GM18499 (cell line): ENCODE measurements around the gene RAB27B.
"Not testable (repeated sequence)": the region's sequence is repeated elsewhere in the genome, so short reads cannot be mapped to it uniquely, and the experiment has no call there.

Source experiments
- ATAC-seq: cut with Tn5 transposase; IDR thresholded peaks from one replicate; pipeline ENCODE4 v1.9.1; 2021; ENCODE audit warnings: moderate number of reproducible peaks; ENCODE audit not compliant: insufficient read depth, unreplicated experiment

RAB27B gene

DNA sequence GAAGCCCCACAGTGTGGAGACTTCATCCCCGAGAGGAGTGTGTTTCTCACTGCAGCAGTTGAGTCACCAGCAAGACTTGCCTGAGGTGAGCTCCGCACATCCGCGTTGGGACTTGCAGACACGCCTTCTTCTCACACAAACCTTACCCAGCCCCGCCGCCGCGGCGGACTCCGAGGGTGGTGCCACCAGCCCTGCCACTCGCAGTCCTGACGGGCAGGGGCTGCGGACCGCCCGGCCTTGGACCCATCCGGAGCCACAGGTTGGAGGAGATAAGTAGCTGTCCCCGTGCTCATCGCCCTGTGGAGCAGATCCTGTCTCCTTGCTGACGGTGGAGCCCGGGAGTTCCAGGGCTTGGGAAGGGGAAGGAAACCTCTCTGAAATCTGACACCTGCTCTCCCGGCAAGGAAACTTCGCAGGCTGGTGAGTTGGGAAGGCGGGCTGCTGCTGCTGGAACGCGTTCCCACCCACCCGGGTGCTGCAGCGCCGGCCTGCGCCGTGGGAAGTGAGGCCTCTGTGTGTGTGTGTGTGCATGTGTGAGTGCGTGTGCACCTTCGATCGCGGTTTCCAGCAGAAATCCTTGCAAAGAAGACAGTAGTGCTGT, at the start of gene RAB27B:
RAB27B (plus strand) TSS at position 197 of the 601 bp plus-strand sequence. CDS start 49,109 bp downstream, outside the sequence.
- ATAC-seq = no peak

GRCh38 chr18:54780285-54780861, 47.9 kb upstream of the RAB27B start:
- ATAC-seq = no peak

DNA sequence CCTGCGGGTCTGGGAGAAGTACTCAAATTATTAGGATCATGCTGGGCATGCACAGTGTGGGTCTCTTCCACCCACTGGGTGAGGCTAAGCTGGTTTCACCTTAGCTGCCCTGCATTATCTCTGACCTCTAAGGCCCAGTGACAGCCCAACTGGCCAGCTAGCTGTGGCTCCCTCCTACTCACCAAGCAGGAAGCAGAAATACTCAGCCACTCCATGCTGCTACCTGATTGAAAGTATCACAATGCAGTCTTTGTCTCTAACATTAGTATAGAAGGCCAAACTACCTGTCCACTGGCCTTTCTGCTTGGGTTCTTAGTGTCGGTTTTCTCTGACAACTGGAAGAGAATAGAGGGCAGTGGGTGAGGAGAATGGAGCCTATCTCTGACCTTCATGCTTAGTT, 47.3 kb upstream of the RAB27B start:
- no peak for ATAC-seq

DNA sequence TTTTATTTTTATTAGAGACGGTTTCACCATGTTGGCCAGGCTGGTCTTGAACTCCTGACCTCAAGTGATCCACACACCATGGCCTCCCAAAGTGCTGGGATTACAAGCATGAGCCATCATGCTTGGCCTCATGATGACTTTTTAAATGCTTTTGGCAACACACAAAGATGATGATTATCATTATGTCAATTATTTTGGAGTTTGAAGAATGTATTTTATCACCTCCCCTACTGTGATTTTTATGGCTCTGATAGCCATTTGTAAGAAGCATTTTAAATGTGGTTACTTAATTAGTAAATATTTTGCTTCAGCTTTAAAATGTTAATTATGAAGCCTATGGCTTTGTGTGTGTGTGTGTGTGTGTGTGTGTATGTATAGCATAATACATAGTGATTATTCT, 45.1 kb upstream of the RAB27B start:
- no peak for ATAC-seq

GRCh38 chr18:54786206-54786605, 42.1 kb upstream of the RAB27B start:
- ATAC-seq = no peak

GRCh38 chr18:54787121-54787520, 41.2 kb upstream of the RAB27B start:
- no peak for ATAC-seq

- no peak for ATAC-seq
Measured at GRCh38 chr18:54787616-54788015, 40.7 kb upstream of the RAB27B start.

DNA sequence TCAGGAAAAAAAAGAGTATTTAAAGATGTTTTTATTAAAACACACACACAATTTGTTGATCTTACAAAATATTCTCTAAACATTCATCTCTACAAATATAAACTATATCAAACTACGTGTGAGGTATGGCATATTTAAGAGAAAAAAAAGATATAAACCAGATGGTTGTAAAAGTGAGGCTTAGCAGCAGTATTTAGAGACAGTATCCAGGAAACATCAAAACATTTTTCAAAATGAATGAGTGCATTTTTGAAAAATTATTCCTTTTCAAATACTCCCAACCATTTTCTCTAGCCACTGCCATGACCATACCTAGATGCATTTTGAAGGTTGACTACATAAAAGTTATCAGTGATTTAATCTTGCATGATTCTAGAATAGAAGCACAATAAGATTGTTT, 38.2 kb upstream of the RAB27B start:
- ATAC-seq = no peak

GRCh38 chr18:54791657-54792056, 36.6 kb upstream of the RAB27B start:
- ATAC-seq = no peak

DNA sequence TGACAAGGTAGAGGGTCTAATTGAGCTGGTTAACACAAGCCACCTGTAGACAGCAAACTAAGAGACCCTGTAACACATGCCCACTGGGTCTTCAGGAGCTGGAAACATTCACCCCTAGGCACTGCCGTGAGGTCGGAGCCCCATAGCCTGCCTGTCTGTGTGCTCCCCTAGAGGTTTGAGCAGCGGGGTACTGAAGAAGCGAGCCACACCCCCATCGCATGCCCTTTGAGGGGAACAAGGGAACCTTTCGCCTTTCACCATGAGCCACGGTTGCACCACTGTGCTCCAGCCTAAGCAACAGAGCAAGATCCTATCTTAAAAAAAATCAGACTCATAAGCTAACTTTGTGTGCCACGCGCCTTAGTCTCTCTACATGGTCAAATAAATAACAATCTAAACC, 36.2 kb upstream of the RAB27B start:
- ATAC-seq = no peak

DNA sequence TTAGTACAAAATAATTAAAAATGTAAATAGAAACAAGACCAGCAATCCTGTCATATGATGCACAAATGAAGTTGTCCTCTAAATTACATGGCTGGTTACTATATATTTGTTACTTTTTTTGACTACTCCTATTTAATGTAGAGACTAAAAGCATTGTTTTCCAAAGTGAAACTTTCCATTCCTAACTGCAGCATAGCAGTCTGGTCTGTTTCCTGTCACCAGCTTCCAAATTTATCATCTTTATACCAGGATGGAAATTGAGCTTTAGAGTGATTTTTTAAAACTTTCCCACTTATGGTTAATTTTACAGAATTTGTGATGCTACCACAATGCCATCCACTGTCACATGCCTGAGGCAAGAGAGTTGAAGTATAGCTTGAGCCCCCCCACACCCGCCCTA, 33.5 kb upstream of the RAB27B start:
- no peak for ATAC-seq

GRCh38 chr18:54798186-54798585, 30.1 kb upstream of the RAB27B start:
- no peak for ATAC-seq

GRCh38 chr18:54801374-54801773, 26.9 kb upstream of the RAB27B start:
- ATAC-seq = no peak

DNA sequence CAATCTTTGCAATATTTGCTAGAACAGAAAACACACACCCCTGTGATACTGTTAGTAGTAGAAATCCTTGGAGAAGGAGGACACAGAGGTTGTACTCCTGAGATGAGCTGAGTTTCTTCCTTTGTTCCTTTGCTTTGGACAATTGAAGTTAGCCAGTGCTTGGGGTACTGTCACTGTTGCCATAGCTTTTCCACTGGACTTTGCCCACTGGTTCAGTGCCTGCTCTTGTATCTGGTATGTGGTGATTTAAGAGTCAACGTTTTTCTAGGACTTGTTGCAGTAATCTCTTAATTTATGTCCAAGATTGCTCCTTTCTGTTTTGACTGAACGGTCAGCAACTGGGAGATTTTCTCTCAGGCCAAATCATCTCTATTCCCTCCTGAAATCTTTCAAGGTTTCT, 26.1 kb upstream of the RAB27B start:
- no peak for ATAC-seq

DNA sequence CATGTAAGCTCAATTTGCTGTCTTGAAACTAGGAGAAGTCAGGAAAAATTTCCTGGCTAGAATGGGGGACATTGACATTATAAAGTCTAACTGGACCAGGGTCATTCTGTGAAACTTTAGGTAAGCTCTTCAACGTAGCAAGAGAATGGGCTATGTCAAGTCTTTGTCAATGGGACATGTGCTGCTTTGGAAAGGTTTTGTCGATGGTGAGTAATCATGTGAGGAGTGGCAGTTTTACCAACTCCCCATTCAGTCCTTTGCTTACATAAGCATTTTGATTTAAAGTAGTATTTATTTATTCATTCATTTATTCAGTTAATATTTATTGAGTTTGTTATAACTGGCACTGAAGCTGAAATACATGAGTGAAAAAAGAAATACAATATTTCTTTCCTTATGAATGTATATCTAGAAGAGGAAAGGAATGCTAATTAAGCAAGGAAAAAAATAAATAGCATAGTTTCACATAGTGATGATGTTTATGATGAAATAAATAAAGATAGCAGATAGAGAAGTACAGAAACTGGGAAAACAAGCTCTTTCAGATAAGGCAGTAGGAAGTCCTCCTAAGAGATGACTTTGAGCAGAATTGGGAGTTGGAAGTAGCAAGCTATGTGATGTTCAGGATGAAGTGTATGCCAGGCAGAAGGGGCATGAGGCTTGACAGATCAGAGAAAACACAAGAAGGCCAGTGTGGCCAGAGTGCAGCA, 25.4 kb upstream of the RAB27B start:
- no peak for ATAC-seq

DNA sequence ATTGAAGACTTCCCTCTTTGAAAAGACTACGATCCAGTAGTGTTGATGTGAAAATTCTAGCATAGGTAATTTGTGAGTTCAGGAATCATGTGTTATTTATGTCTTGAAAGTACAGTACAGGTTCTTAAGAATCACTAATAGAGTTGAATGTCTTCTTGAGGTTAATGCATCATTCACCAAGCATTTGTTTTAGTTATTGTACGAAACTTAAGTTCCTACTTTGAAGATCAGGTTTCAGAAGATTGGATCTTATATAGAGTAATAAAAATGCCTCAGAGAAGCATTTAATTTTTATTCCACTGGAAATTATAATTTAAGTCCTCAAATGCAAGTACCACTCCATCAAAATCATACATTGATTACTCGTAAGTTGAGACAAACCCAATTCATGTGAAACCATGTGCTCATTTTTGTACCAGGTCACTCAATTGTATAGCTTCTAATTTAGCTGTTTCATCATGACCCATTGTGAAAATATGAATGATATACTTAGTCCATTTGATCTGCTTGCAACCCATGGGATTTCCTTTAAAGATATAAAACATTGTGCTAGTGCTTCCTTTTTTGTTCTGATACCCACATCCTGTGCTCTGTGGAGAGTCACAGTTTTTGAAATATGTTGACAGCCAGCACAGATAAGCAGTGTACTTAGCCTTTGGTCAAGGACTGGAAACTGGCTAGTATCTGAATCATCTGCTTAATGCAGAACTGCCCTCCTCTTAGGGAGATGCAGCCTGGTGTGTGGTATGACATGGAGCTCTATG, 22.5 kb upstream of the RAB27B start:
- ATAC-seq = no peak

DNA sequence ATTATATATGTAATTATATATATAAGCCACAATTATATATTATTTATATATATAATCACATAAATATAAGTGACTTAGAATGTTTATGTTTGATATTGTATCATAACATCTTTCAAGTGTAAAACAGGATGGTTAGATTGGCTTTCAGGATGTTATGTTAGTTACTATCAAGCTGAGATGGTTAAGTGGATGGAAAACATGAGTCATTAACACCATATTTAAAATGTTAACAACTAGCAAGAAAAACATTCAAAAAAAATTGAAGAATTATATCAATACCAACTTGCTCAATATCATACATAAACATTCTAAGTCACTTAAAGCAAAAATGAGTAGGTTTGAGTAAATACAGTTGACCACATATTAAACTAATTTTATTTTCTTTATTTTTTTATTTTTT, 21.8 kb upstream of the RAB27B start:
- no peak for ATAC-seq

DNA sequence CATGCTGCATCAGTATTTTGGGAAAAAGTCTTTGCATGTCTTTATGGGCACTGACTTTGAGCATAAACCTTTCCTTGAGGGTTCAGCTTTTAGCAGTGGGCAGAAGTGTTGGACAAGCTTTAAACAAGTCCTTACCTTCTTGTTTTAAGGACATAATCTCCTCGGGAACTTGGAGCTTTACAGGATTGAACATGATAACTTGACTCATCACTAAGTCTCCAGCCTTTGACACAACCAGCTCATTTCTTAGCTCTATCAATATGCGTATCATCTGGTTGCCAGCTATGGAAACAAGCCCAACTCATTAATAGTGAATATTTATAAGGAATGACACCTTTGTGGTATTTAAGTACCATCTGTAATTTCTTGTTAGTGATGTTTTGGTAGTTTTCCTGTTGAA, 21.0 kb upstream of the RAB27B start:
- no peak for ATAC-seq

GRCh38 chr18:54810662-54811061, 17.6 kb upstream of the RAB27B start:
- ATAC-seq = not testable (repeated sequence)

DNA sequence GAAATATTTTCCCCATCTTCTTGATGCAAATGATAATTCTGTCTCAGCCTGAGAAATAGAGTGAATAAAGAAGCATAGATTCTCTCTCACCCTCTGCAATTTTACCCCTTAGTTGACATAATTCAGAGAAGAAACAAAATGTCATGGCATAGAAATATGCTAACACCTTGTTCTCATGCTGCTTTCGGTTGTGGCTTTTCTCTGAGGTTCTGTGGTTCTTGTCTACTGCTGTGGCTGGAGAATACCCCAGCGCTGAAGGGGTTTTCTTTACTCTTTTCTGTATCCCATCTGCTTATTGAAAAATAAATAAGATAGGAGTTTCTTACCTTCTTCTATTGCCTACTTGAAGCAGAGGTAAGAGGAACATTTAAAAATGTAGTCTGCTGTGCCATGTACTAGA, 15.4 kb upstream of the RAB27B start:
- ATAC-seq = no peak

GRCh38 chr18:54813305-54813704, 15.0 kb upstream of the RAB27B start:
- no peak for ATAC-seq
